HepG2 (cell line): Measurements from ENCODE around the gene COX6A2. TPM values are rescaled to one million over a fixed set of nuclear protein-coding genes. Genes with fewer than 3 reads are reported as not detected.

Experiments
- AKAP8 ChIP-seq: sonication (generic); formaldehyde crosslinking; IDR thresholded peaks from 2 replicates; pipeline ENCODE4 v1.5.1; 2020; ENCODE audit warnings: mild to moderate bottlenecking, missing genetic modification reagents
- EED ChIP-seq: sonication (generic); formaldehyde crosslinking; IDR thresholded peaks from 2 replicates; pipeline ENCODE4 v1.5.0; 2020; ENCODE audit warnings: mild to moderate bottlenecking, missing genetic modification reagents
- EP300 ChIP-seq, 3 experiments: sonication (generic) in 1 of 3; formaldehyde crosslinking in 1 of 3; IDR thresholded peaks; 2 replicates each; pipeline versions ENCODE4 v1.5.1 to v1.6.1; 2011 to 2020; ENCODE audit warnings: low read depth in 2 of 3, low read length in 2 of 3, borderline replicate concordance in 1 of 3, improper control_type of control experiment in 1 of 3, mild to moderate bottlenecking in 1 of 3, missing genetic modification reagents in 1 of 3, moderate library complexity in 1 of 3
- HNF1B ChIP-seq: sonication (generic); formaldehyde crosslinking; IDR thresholded peaks from 2 replicates; pipeline ENCODE4 v1.5.1; 2020; ENCODE audit warnings: mild to moderate bottlenecking, moderate library complexity, missing genetic modification reagents
- NFKBIZ ChIP-seq: IDR thresholded peaks from 2 replicates; pipeline ENCODE4 v1.6.1; 2018; ENCODE audit warnings: missing genetic modification reagents, missing compliant biosample characterization
- POLR2A ChIP-seq, 2 experiments: IDR thresholded peaks; 2 replicates each; pipeline ENCODE4 v1.6.1; 2011; ENCODE audit warnings: low read depth in 2 of 2, low read length in 2 of 2, mild to moderate bottlenecking in 1 of 2, moderate library complexity in 1 of 2; ENCODE audit not compliant: insufficient read depth in 1 of 2
- RBM22 ChIP-seq: fragments of 200-400 bp; formaldehyde crosslinking; optimal IDR thresholded peaks from 2 replicates; pipeline ENCODE3; 2017; ENCODE audit warnings: mild to moderate bottlenecking, low read length, moderate library complexity
- SKI ChIP-seq: fragments of 450-650 bp; IDR thresholded peaks from one replicate; pipeline ENCODE4 v1.6.1; 2018; ENCODE audit warnings: mild to moderate bottlenecking; ENCODE audit not compliant: partially characterized antibody
- SNAPC2 ChIP-seq: sonication (generic); formaldehyde crosslinking; IDR thresholded peaks from 2 replicates; pipeline ENCODE4 v1.8.1; 2022; ENCODE audit warnings: mild to moderate bottlenecking, missing genetic modification reagents
- SOX13 ChIP-seq, 3 experiments: fragments of 450-650 bp in 1 of 3; sonication (generic) in 1 of 3; formaldehyde crosslinking in 1 of 3; IDR thresholded peaks in 2 of 3; conservative IDR thresholded peaks in 1 of 3; 2 replicates each; pipeline versions ENCODE4 v1.5.0 to v1.6.1; 2016 to 2020; ENCODE audit warnings: antibody characterized with exemption in 1 of 3, mild to moderate bottlenecking in 1 of 3, missing compliant biosample characterization in 1 of 3, missing genetic modification reagents in 1 of 3, moderate library complexity in 1 of 3
- ZNF205 ChIP-seq: IDR thresholded peaks from 2 replicates; pipeline ENCODE4 v1.6.1; 2018; ENCODE audit warnings: missing biosample characterization, missing genetic modification reagents
- ZNF350 ChIP-seq: sonication (generic); formaldehyde crosslinking; IDR thresholded peaks from 2 replicates; pipeline ENCODE4 v1.4.0; 2020; ENCODE audit warnings: mild to moderate bottlenecking, low read depth, missing genetic modification reagents, borderline replicate concordance
- ZNF503 ChIP-seq: sonication (generic); formaldehyde crosslinking; IDR thresholded peaks from 2 replicates; pipeline ENCODE4 v1.4.0; 2020; ENCODE audit warnings: missing genetic modification reagents
- ZNF724P ChIP-seq: sonication (generic); formaldehyde crosslinking; IDR thresholded peaks from 2 replicates; pipeline ENCODE4 v1.8.0; 2022; ENCODE audit warnings: missing genetic modification reagents, borderline replicate concordance
- ZNF781 ChIP-seq: sonication (generic); formaldehyde crosslinking; IDR thresholded peaks from 2 replicates; pipeline ENCODE4 v1.5.1; 2020; ENCODE audit warnings: borderline replicate concordance, mild to moderate bottlenecking, missing genetic modification reagents; ENCODE audit errors: not compliant biosample characterization
- polyA plus RNA-seq, 8 experiments: library from polyadenylated mRNA; depleted of rRNA in 3 of 8; stranded (reverse) in 7 of 8; unstranded in 1 of 8; fragments of >200 nt; fragmentation: Illumina TruSeq in 4 of 8; extraction: Trizol in 4 of 8; gene quantifications; 2 replicates each; pipeline versions ENCODE4 v1.2.1 to v1.2.3, GENCODE V29; 2011 to 2016; ENCODE audit warnings: low read depth in 4 of 8, missing spikeins in 1 of 8, mixed read lengths in 1 of 8; ENCODE audit not compliant: insufficient read depth in 1 of 8
- total RNA-seq, 5 experiments: library from RNA; depleted of rRNA; stranded (reverse); fragments of >200 nt; fragmentation: Illumina TruSeq; extraction: Trizol; gene quantifications; 2 replicates each; pipeline ENCODE4 v1.2.3, GENCODE V29; 2016; ENCODE audit warnings: low read depth in 1 of 5

COX6A2 gene
- total and polyA plus RNA-seq, 2 of the 13 experiments (the other 11 are each of a cell fraction or from before 2014, with no cell fraction given), result not detected

GRCh38 chr16:31459687-31460581 lies 31.8 kb upstream of the COX6A2 start (continued):
- no peak for TF ChIP-seq AKAP8 (CRISPR knock-in tag)
- peak; percentile 54; the same call in 1 of the 2 replicates for TF ChIP-seq ZNF503 (CRISPR knock-in tag)
- TF ChIP-seq ZNF781, result peak; percentile 42
- 0 out of 4 replicates have a peak, but pooled peaks of 1 of the 2 experiments have one; percentile 11 for TF ChIP-seq EP300 (IDR thresholded peaks at IDR 0.05; ENCODE audit: low read depth in 2 of 2, low read length in 2 of 2)
- no peak for TF ChIP-seq EP300 (CRISPR knock-in tag; IDR thresholded peaks at IDR 0.05; ENCODE audit: borderline replicate concordance)
- TF ChIP-seq SNAPC2 (CRISPR knock-in tag), result 0 out of 2 replicates have a peak, but pooled peaks have one; percentile 54
- peak in 1 of 2 experiments; percentile 15; a peak in 2 of 4 replicates for TF ChIP-seq POLR2A (IDR thresholded peaks at IDR 0.05; ENCODE audit: insufficient read depth in 1 of 2, low read depth in 2 of 2, low read length in 2 of 2)
- TF ChIP-seq SOX13 (IDR thresholded peaks at IDR 0.05), result no peak
- TF ChIP-seq SOX13 (CRISPR knock-in tag; conservative IDR thresholded peaks at IDR 0.05 in 1 of 2, IDR thresholded peaks at IDR 0.05 in 1 of 2), result peak in 1 of 2 experiments; percentile 18; a peak in 1 of 4 replicates
- TF ChIP-seq NFKBIZ (CRISPR knock-in tag), result peak; percentile 11; the same call in 1 of the 2 replicates
- no peak for TF ChIP-seq ZNF350
- no peak for TF ChIP-seq HNF1B (CRISPR knock-in tag)
- TF ChIP-seq SKI, result peak; percentile 73
- 0 out of 2 replicates have a peak, but pooled peaks have one; percentile 15 for TF ChIP-seq ZNF724P (CRISPR knock-in tag)
- TF ChIP-seq ZNF205, result peak; percentile 24
- TF ChIP-seq EED (CRISPR knock-in tag), result no peak
- peak; percentile 37 for TF ChIP-seq RBM22
